Kidney (tissue), 22 donors: ENCODE data around the gene NAA50. TPM values are rescaled to one million over a fixed set of nuclear protein-coding genes. Genes with fewer than 3 reads are reported as not detected.
A peak's percentile ranks its signal among the peaks of the same experiment; 100 is the strongest.

Source experiments
- DNase-seq, 5 donors: peaks; one replicate each; pipeline ENCODE4 v3.0.0-alpha.2; 2013 to 2020
- FAIRE-seq: peaks from 2 replicates; lab custom pipeline; 2012; peaks lifted over from hg19 to GRCh38; lab: Jason Lieb, UNC
- H3K27ac ChIP-seq, 2 donors: one replicate each; pipeline ENCODE4 v1.7.0; 2013; ENCODE audit warnings: low read depth in 2 of 2, low read length in 2 of 2, inconsistent platforms in 1 of 2
- H3K27me3 ChIP-seq: one replicate; pipeline ENCODE4 v1.7.1; 2013; ENCODE audit warnings: low read length, inconsistent platforms; ENCODE audit not compliant: control insufficient read depth, insufficient read depth
- H3K36me3 ChIP-seq, 3 donors: one replicate each; pipeline versions ENCODE4 v1.7.0 to v1.7.1; 2013; ENCODE audit warnings: low read length in 3 of 3, control low read depth in 1 of 3, inconsistent platforms in 1 of 3; ENCODE audit not compliant: insufficient read depth in 3 of 3, control insufficient read depth in 2 of 3
- H3K4me1 ChIP-seq, 3 donors: one replicate each; pipeline versions ENCODE4 v1.7.0 to v1.7.1; 2013; ENCODE audit warnings: low read length in 3 of 3, inconsistent platforms in 1 of 3, low read depth in 1 of 3; ENCODE audit not compliant: control insufficient read depth in 2 of 3, insufficient read depth in 2 of 3
- H3K4me3 ChIP-seq, 3 donors: one replicate each; pipeline versions ENCODE4 v1.7.0 to v1.8.1; 2013; ENCODE audit warnings: low read length in 3 of 3, control low read depth in 1 of 3, inconsistent platforms in 1 of 3
- H3K9ac ChIP-seq, 3 donors: one replicate each; pipeline versions ENCODE4 v1.7.0 to v1.7.1; 2013; ENCODE audit warnings: low read length in 3 of 3, control low read depth in 1 of 3, inconsistent platforms in 1 of 3
- H3K9me3 ChIP-seq, 3 donors: one replicate each; pipeline versions ENCODE4 v1.7.0 to v1.7.1; 2013; ENCODE audit warnings: low read length in 3 of 3, control low read depth in 1 of 3, inconsistent platforms in 1 of 3; ENCODE audit not compliant: control insufficient read depth in 2 of 3, insufficient read depth in 1 of 3
- CTCF ChIP-seq: IDR thresholded peaks from 3 replicates; pipeline ENCODE4 v1.5.1; 2012; ENCODE audit warnings: mild to moderate bottlenecking, moderate library complexity, borderline replicate concordance; ENCODE audit not compliant: insufficient read depth; ENCODE audit errors: extremely low read depth
- intact Hi-C: fragments of 100-400 bp; cut with DNase I; formaldehyde crosslinking; loops from one replicate; pipeline ENCODE4 v1.11.1; 2022
- long read RNA-seq, 10 donors: library from polyadenylated mRNA in 1 of 10; unstranded in 1 of 10; transcript quantifications; one replicate each; pipeline ENCODE4 v2.0.0 and lab custom pipeline, GENCODE V29; 2021 to 2026
- polyA plus RNA-seq: library from polyadenylated mRNA; stranded (reverse); fragments of 350-450 nt; fragmentation: Illumina TruSeq; extraction: RNeasy Lipid Tissue Mini Kit (QIAGEN cat#74804); gene quantifications from one replicate; pipeline ENCODE4 v1.2.3, GENCODE V29; 2014; ENCODE audit warnings: low read depth, low replicate concordance; ENCODE audit not compliant: insufficient read depth
- total RNA-seq: library from RNA; stranded (reverse); fragmentation: NEBNext Ultra II Directional; extraction: Animal tissue kit (Norgen Biotek cat#: 25700); gene quantifications from one replicate; pipeline ENCODE4 v1.2.1, GENCODE V29; 2021
- donor health status: control.
- donor health status: control.
- donor health status: control.
- donor health status: control.
- donor health status: control.
- donor health status: DM: yes; HTN: yes; CAD: no.
- donor health status: Normal renal cell carcinoma (clear cell type).

NAA50 gene
- total RNA-seq = 101 TPM
- polyA plus RNA-seq = 45.4 TPM
- long read RNA-seq, donor 1, full-length matches to known transcripts = 16 of 16 reads
- long read RNA-seq, donor 1, partial matches to known transcripts = 0 of 16 reads
- long read RNA-seq, donor 1, other reads (novel, unspliced or antisense) = 0 of 16 reads
- long read RNA-seq, donor 2, full-length matches to known transcripts = 21 of 34 reads
- long read RNA-seq, donor 2, partial matches to known transcripts = 13 of 34 reads
- long read RNA-seq, donor 2, other reads (novel, unspliced or antisense) = 0 of 34 reads
- long read RNA-seq, donor 3, full-length matches to known transcripts = 27 of 37 reads
- long read RNA-seq, donor 3, partial matches to known transcripts = 10 of 37 reads
- long read RNA-seq, donor 3, other reads (novel, unspliced or antisense) = 0 of 37 reads
- long read RNA-seq, donor 4, full-length matches to known transcripts = 20 of 29 reads
- long read RNA-seq, donor 4, partial matches to known transcripts = 9 of 29 reads
- long read RNA-seq, donor 4, other reads (novel, unspliced or antisense) = 0 of 29 reads
- long read RNA-seq, donor 5, full-length matches to known transcripts = 2 of 2 reads
- long read RNA-seq, donor 5, partial matches to known transcripts = 0 of 2 reads
- long read RNA-seq, donor 5, other reads (novel, unspliced or antisense) = 0 of 2 reads
- long read RNA-seq, donor 6, full-length matches to known transcripts = 17 of 33 reads
- long read RNA-seq, donor 6, partial matches to known transcripts = 16 of 33 reads
- long read RNA-seq, donor 6, other reads (novel, unspliced or antisense) = 0 of 33 reads
- long read RNA-seq, donor 7, full-length matches to known transcripts = 60 of 70 reads
- long read RNA-seq, donor 7, partial matches to known transcripts = 1 of 70 reads
- long read RNA-seq, donor 7, other reads (novel, unspliced or antisense) = 9 of 70 reads
- long read RNA-seq, donor 8, full-length matches to known transcripts = 22 of 22 reads
- long read RNA-seq, donor 8, partial matches to known transcripts = 0 of 22 reads
- long read RNA-seq, donor 8, other reads (novel, unspliced or antisense) = 0 of 22 reads
- long read RNA-seq, donor 9, full-length matches to known transcripts = 10 of 10 reads
- long read RNA-seq, donor 9, partial matches to known transcripts = 0 of 10 reads
- long read RNA-seq, donor 9, other reads (novel, unspliced or antisense) = 0 of 10 reads
- long read RNA-seq, donor 10, full-length matches to known transcripts = 14 of 14 reads
- long read RNA-seq, donor 10, partial matches to known transcripts = 0 of 14 reads
- long read RNA-seq, donor 10, other reads (novel, unspliced or antisense) = 0 of 14 reads

GRCh38 chr3:113745756-113746547, at the start of gene NAA50:
NAA50 (minus strand) TSS chr3:113746249; CDS start chr3:113745949, 300 bp downstream.
- peak; percentile 1 for TF ChIP-seq CTCF
- FAIRE-seq = no peak

GRCh38 chr3:113795693-113796092, 49.6 kb upstream of the NAA50 start:
- H3K9me3 ChIP-seq = no peaks in the 10 kb centered on the region
- H3K36me3 ChIP-seq = peaks cover 4 to 52% (median 17%) of the 10 kb centered on the region in 3 donors
- H3K9ac ChIP-seq = no peak overlapping the region
- no peaks in the 10 kb centered on the region for H3K4me1 ChIP-seq
- intact Hi-C loops = no loop called here
- FAIRE-seq (peak; percentile 51), DNase-seq (no peak)
- TF ChIP-seq CTCF = no peak
- no peak overlapping the region for H3K4me3 ChIP-seq
- no peak overlapping the region for H3K27ac ChIP-seq
- no peaks in the 10 kb centered on the region for H3K27me3 ChIP-seq

More at GRCh38 chr3:113745756-113746547, at the start of gene NAA50:
- Histone ChIP-seq H3K4me1 (peaks cover 0 to 20% (median 9%) of the 10 kb centered on the region in 3 donors), H3K4me3 (peak within 1 kb of the TSS; percentile 96 to 99 (median 99)), H3K9me3 (no peaks in the 10 kb centered on the region), H3K27ac (peak within 1 kb of the TSS; percentile 100), H3K36me3 (no peaks in the 10 kb centered on the region), H3K27me3 (no peaks in the 10 kb centered on the region), H3K9ac (peak within 1 kb of the TSS; percentile 94 to 99 (median 96))
- DNase-seq = peak; percentile 96 to 98 (median 97)
- intact Hi-C loops = no loop called here

- H3K9ac ChIP-seq = no peak overlapping the region
- no peak for TF ChIP-seq CTCF
- intact Hi-C loops = no loop called here
- H3K27me3 ChIP-seq = no peaks in the 10 kb centered on the region
- no peaks in the 10 kb centered on the region for H3K9me3 ChIP-seq
- no peaks in the 10 kb centered on the region for H3K4me1 ChIP-seq
- no peak overlapping the region for H3K4me3 ChIP-seq
- DNase-seq (no peak), FAIRE-seq (no peak)
- peaks cover 4 to 48% (median 17%) of the 10 kb centered on the region in 3 donors for H3K36me3 ChIP-seq
- H3K27ac ChIP-seq = no peak overlapping the region
Observed at GRCh38 chr3:113794526-113794925, 48.5 kb upstream of the NAA50 start.
